H7 (cell line): ENCODE results near the gene ABLIM1. TPM values are rescaled to one million over a fixed set of nuclear protein-coding genes. Genes with fewer than 3 reads are reported as not detected.

ENCODE experiments used
- DNase-seq: peaks from one replicate; pipeline ENCODE4 v3.0.0; 2012
- H3K27me3 ChIP-seq: 2 replicates; pipeline ENCODE4 v1.6.0; 2011; ENCODE audit warnings: mild to moderate bottlenecking, low read length; ENCODE audit not compliant: control insufficient read depth, insufficient read depth
- H3K36me3 ChIP-seq: replicated peaks from 2 replicates; pipeline ENCODE4 v1.5.1; 2011; ENCODE audit warnings: low read length; ENCODE audit not compliant: control insufficient read depth, insufficient read depth
- H3K4me3 ChIP-seq: 2 replicates; pipeline ENCODE4 v1.5.1; 2011; ENCODE audit warnings: low read depth, mild to moderate bottlenecking, control low read depth, low read length, moderate library complexity; ENCODE audit not compliant: insufficient read depth
- total RNA-seq: library from RNA; depleted of rRNA; stranded (reverse); fragments of >200 nt; shearing (Covaris generic); gene quantifications from 2 replicates; pipeline ENCODE4 v1.2.3, GENCODE V29; 2014

ABLIM1 gene
- total RNA-seq, 1 experiment from 2014 or later, result 29.5 TPM

DNA sequence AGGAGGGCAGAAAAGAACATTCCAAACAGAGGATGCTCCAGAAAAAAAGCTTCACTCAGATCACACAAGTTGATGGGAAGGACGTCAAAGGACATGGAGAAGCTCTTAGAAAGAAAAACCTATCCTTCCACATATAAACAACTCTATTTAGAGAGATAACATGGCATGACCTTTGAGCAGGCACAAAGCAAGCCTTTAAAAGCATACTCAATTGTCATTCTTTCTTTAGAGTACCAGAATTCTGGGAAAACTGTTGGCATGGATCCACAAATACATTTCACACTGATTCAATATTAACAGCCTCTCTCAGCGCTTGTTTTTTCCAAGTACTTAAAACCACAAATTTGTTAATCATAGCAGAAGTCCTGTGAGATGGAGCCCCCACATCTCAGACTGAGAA lies 7.3 kb upstream of the ABLIM1 start:
- no peak for DNase-seq
- H3K4me3 ChIP-seq, result no peak overlapping the region
- H3K36me3 ChIP-seq, result no peaks in the 10 kb centered on the region
- H3K27me3 ChIP-seq, result no peaks in the 10 kb centered on the region

DNA sequence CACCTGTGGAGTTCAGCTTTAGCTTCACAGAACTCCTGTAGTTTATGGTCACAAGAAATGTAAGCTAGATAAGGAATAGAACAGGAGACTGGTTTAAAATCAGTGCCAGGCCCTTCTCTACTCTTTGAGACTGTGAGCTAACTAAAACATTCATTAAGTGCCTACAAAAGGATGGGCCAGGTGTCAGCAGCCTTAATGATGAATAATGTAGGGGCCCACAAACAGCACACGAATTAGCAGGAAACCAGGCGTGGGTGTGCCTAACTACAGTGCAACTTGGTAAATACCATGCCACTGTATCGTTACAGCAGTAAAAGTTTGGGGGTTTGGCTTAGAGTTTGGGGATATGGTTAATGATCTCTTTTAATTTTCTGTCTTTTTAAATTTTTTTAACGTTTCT lies 6.1 kb upstream of the ABLIM1 start:
- Histone ChIP-seq H3K4me3 (no peak overlapping the region), H3K36me3 (no peaks in the 10 kb centered on the region), H3K27me3 (no peaks in the 10 kb centered on the region)
- DNase-seq, result no peak

DNA sequence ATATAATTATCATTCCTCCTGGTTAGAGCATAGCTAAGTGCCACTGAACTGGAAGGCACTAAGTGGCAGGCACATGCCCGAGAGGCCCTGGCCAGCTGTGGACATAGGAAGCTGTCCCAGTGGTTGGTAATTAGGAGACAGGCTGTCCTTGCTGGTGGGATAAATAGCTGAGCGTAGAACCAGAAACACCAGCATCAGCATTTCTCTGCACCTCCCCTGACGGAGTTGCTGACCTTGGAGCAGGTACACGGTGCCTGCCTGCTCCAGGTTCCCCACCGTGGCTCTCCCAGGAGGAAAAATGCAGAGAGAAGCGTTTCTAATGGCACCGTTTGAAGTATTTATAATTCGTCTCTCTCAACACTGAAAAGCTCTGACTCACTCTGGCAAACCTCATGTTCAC lies 5.6 kb upstream of the ABLIM1 start:
- Histone ChIP-seq H3K4me3 (no peak overlapping the region), H3K27me3 (no peaks in the 10 kb centered on the region)
- no peak for DNase-seq

DNA sequence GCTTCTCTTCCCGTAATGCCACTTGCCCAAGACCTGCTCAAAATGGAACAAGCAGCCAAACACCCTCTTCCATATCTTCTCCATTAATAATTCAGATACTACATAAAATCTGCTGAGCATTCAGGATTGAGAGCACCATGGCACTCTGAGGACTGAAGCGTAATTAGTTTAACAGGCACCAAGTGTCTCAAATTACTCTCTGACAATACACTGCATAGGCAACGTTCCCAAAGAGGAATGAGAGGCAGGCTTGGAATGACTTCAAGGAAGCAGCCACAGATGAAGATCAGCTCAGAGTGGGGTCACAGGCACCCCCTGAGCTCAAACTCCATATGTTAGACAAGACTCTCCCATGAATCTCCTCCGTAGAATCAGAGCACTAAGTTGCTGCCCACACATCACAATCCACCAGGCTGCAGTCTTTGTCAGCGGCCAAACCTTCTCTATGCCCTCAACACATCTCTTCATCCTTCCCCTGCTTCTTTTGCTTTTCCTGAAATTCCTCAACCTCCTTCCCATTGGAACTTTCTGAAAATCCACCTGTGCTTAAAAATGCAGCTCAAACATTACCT lies 4.7 kb upstream of the ABLIM1 start:
- Histone ChIP-seq H3K36me3 (no peaks in the 10 kb centered on the region), H3K27me3 (no peaks in the 10 kb centered on the region), H3K4me3 (no peak overlapping the region)
- DNase-seq, result no peak

More for the DNA sequence above, 5.6 kb upstream of the ABLIM1 start:
- no peaks in the 10 kb centered on the region for H3K36me3 ChIP-seq

DNA sequence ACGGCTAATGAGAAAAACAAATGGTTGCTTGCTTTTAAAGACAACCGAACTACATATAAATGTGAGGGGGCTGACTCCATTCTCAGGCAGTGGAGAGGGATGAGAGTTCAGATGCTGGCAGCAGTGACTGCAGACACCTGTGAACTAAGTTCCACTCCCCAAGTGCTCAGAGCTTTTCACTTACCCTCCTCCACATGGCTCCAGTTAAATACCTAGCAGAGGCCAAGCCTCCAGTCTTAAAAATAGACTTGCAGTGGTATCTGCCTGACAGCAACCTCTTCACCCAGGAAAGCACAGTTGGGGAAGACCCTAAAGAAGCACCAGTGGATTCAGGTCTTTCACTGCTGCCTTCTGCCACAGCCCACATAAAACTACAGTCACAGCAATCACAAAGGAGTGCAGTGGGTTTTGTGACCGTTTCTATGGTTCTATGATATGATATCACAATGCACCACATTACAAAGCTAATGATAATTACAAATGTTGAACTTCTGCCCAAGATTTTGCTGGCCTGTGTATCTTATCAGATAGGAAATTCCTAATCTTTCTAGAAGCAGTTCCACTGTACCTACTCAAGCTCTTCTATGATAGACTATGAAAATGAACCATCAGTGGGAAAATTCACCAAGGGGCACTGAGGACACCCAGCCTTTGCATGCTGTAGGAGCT lies 3.3 kb upstream of the ABLIM1 start:
- H3K27me3 ChIP-seq, result no peaks in the 10 kb centered on the region
- H3K36me3 ChIP-seq, result no peaks in the 10 kb centered on the region
- H3K4me3 ChIP-seq, result no peak overlapping the region
- DNase-seq, result no peak

DNA sequence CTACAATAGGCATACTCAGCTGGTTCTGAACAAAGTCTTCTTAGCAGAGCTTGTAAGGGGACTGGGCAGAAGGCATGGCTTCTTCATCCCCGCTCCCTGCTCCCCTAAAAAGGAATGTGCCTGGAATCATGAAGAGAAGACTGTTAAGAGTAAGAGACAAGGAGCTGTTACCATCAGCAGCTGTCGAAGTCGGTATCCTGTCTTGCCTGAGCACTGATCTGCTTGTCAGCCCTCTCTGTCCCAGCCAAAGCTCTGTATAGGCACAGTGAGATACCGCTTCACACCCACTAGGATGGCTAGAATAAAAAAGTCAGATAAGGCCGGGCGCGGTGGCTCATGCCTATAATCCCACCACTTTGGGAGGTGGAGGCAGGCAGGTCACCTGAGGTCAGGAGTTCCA lies 2.4 kb downstream of the ABLIM1 start:
- Histone ChIP-seq H3K4me3 (no peak overlapping the region), H3K27me3 (no peaks in the 10 kb centered on the region), H3K36me3 (no peaks in the 10 kb centered on the region)
- no peak for DNase-seq

DNA sequence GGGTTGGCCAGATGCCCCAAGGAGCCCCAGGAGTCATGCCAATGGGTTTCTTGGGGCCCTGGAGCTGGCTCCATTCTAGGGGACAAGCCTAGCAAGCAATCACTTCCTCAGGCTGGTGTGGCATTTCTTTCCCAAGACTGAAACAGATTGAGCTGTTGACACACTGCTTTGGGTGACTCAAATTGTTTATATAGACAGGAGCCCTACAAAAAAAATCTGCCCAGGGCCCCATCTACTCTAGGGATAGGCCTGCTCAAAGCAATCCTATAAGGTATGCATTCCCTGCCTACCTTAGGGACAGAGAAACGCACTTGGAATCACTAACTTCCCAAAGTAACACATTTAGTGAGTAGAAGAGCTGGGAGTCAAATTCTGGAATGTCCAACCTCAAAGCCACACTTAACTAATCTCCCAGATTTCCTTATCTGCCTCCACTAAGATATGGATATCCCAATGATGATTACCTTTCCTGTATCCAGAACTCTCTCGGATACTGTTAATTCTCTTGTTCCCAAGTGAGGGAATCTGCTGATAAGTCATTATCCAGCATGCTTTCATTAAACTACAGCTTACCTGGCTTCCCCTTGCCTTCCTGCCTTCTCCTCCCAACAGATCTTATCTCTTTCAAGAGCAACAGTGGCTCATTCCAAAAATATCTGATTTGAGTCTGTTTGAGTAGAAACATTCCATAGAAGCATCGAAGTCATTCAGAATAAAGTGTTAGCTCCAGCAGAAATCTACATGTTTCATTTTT lies 3.1 kb downstream of the ABLIM1 start:
- no peaks in the 10 kb centered on the region for H3K27me3 ChIP-seq
- H3K36me3 ChIP-seq, result no peaks in the 10 kb centered on the region
- no peak for DNase-seq
- H3K4me3 ChIP-seq, result no peak overlapping the region

DNA sequence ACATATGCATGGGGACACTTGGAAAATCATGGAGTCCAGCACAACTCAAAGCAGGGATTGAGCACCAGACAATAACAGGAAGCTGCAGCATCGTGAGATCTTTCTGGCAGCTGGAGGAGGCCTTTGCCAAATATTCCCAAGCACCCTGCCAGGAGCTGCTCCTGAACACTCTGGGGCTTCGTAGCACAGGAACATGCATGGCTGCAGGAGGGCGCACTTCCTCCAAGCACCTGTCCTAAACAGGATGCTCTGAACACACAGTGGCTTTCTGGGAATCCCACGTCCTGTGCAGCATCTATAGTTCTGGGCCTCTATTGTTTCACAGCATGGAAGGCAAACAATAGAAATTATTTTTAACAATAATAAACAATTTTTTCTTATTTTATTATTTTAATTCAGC lies 4.1 kb downstream of the ABLIM1 start:
- H3K36me3 ChIP-seq, result no peaks in the 10 kb centered on the region
- no peak overlapping the region for H3K4me3 ChIP-seq
- H3K27me3 ChIP-seq, result no peaks in the 10 kb centered on the region
- no peak for DNase-seq

DNA sequence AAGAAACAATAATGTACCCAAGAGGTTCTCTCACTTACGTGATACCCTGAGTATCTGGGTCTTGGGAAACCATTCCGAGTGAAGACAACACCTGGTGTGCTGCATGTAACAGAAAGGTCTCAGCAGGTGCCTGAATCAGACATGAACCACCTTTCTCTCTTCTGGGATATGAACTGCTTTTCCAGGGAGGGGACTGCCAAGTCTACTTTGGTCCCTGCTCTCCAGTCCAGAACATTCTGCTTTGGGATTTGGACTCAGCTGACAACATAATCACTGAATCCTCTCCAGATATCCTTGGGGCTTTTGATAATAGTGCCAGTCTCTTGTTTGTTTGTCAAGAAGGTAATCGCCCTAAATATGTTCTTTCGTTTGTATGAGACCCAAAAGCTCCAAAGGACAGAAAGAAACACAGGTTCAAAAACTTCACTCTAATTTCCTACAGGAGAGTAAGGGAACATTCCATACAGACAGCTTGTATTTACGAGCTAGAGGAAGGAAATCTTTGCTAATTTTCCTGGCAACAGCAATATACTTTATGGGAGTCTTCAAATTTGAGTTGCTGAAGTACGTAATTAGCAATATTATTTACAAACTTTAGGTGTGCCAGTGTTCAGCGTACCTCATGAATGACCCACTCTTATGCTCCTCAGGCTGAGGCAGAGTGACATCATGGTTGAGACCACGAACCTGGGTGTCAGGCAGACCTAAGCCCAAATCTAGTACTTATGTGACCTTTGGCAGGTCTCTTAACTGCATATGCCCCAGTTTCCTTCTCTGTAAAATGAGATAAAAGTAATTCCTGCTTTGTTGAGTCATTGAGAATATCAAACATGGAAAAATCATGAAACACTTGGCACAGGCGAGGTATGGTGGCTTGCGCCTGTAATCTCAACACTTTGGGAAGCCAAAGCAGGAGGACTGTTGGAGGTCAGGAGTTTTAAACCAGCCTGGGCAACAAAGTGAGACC lies 5.4 kb downstream of the ABLIM1 start:
- Histone ChIP-seq H3K36me3 (no peaks in the 10 kb centered on the region), H3K27me3 (no peaks in the 10 kb centered on the region), H3K4me3 (no peak overlapping the region)
- DNase-seq, result no peak

DNA sequence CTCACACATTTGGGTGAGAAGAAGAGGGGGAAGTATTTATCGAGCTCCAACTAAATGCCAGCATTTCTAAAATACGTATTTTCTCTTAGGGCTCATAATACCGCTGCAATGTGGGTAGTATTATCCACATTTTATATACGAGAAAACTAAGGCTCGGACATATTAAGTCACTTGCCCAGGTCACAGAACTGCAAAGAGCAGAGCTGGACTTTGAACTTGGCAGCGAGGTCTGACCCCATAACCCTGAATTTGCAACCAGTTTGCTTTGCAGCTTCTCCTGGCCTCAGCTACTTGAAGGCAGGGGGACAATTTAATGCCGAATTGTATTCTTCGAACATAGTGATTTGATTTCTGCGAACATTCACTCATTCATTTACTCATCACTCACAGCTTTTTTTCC lies 7.2 kb downstream of the ABLIM1 start:
- Histone ChIP-seq H3K36me3 (no peaks in the 10 kb centered on the region), H3K27me3 (no peaks in the 10 kb centered on the region), H3K4me3 (no peak overlapping the region)
- DNase-seq, result no peak

DNA sequence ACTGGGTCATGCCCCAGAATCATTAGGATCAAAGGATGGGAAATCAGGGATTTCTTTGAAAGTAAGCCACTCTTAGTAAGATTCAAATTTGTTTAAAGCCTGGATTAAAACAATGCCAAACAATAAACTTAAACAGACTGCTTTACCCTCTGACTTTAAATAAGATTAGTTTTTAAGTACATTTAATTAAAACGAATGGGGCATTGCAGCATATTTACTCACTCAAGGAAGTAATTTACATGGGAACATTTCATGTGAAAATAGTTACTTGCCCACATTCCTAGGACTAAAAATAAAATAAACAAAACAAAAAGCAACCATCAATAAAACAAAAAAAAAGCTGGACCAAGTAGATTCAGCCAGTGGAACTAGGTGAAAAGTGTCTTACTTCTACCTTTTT lies 7.8 kb downstream of the ABLIM1 start:
- Histone ChIP-seq H3K4me3 (no peak overlapping the region), H3K27me3 (no peaks in the 10 kb centered on the region), H3K36me3 (no peaks in the 10 kb centered on the region)
- DNase-seq, result no peak

DNA sequence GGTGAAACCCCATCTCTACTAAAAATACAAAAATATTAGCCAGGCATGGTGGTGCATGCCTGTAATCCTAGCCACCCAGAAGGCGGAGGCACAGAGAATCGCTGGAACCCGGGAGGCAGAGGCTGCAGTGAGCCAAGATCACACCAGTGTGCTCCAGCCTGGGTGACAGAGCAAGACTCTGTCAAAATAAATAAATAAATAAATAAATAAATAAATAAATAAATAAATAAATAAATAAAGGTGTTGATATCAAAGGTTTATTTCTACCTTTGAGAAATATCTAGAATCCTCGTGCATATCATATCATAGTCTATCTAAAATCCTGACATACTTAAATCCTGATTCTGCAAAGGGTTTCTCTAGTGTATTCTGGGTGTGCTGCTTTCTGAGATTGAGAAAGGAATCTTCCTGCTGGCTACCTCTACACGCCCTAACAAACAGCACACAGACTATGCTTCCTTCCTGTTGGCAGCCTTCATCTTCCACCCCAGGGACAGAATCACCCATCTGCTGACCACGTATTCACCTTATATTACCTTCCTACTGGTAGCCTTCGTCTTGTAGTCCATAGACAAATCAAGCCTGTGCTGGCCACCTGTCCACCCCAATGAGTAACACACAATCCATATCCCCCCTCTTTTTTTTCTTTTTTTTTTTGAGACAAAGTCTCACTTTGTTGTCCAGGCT lies 8.7 kb downstream of the ABLIM1 start:
- no peak for DNase-seq
- Histone ChIP-seq H3K36me3 (no peaks in the 10 kb centered on the region), H3K4me3 (no peak overlapping the region), H3K27me3 (no peaks in the 10 kb centered on the region)

DNA sequence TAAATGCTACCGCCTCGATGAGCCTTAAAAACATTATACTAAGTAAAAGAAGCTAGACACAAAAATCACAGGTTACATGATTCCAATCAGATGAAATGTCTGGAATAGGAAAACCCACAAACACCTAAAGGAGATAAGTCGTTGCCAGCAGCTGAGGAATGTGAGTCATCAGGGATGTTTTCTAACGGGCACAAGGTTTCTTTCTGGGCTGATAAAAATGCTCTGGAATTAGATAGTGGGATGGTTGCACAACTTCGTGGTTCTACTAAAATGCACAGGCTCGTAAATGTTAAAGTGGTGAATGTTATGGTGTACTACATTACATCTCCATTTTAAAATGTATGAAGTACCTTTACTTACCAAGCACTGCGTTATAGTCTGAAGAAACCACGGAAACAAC lies 9.7 kb downstream of the ABLIM1 start:
- Histone ChIP-seq H3K4me3 (no peak overlapping the region), H3K27me3 (no peaks in the 10 kb centered on the region), H3K36me3 (no peaks in the 10 kb centered on the region)
- DNase-seq, result no peak

DNA sequence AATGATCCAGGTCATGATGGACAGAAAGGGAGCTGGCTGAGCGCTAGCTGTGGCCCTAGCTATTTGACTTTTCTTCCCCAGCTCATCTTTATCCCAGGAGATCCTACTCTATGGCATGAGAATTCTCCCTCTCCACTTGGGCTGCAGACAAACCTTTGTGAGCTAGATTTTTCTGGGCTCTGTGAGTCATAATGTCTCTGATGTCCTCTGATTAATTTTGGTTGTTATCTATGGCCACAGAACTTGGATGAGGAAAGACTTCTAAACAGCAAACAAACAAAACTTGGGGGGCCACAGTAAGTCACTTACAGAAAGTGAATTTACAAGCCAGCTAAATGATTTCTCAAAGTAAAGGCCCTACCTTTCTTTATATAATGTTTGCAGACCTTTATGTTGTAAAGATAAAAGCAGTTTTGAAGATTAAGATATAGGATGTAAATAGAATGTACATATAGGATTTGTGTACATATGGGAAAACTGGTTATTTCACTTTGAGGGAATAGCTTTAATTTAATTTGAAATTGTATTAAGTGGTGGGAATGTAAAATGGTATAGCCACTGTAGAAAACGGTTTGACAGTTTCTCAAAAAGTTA lies 10.4 kb downstream of the ABLIM1 start:
- H3K36me3 ChIP-seq, result no peaks in the 10 kb centered on the region
- no peak overlapping the region for H3K4me3 ChIP-seq
- no peak for DNase-seq
- H3K27me3 ChIP-seq, result no peaks in the 10 kb centered on the region
